HL-60 (cell line): ENCODE data around the gene LNPEP.
"Not testable (repeated sequence)": the region's sequence is repeated elsewhere in the genome, so short reads cannot be mapped to it uniquely, and the experiment has no call there.

Experiments
- DNase-seq, 2 experiments: peaks; one replicate each; pipeline ENCODE4 v3.0.0-alpha.2; 2010 to 2020; ENCODE audit warnings: low read depth in 1 of 2, low spot score in 1 of 2
- H3K27ac ChIP-seq: fragments of 250-450 bp; sonication (Bioruptor Pico); replicated peaks from 2 replicates; pipeline ENCODE4 v1.5.1; 2020; ENCODE audit warnings: mild to moderate bottlenecking, moderate library complexity
- H3K27me3 ChIP-seq: fragments of 250-450 bp; sonication (Bioruptor Pico); 2 replicates; pipeline ENCODE4 v1.5.1; 2021; ENCODE audit warnings: mild to moderate bottlenecking, moderate library complexity; ENCODE audit not compliant: insufficient read depth, poor library complexity, severe bottlenecking
- H3K4me3 ChIP-seq: replicated peaks from 2 replicates; pipeline ENCODE4 v1.5.1; 2011; ENCODE audit warnings: mild to moderate bottlenecking, control low read depth, low read length; ENCODE audit not compliant: insufficient read depth
- CTCF ChIP-seq: IDR thresholded peaks from one replicate; pipeline ENCODE4 v1.5.1; 2011; ENCODE audit warnings: low read length, control low read depth, inconsistent platforms; ENCODE audit not compliant: insufficient read depth
- GABPA ChIP-seq: IDR thresholded peaks from 2 replicates; pipeline ENCODE4 v1.6.1; 2012; ENCODE audit warnings: low read depth
- POLR2AphosphoS5 ChIP-seq: IDR thresholded peaks from 2 replicates; pipeline ENCODE4 v1.6.1; 2012; ENCODE audit warnings: low read depth
- REST ChIP-seq: IDR thresholded peaks from 2 replicates; pipeline ENCODE4 v1.6.1; 2012; ENCODE audit warnings: low read depth; ENCODE audit not compliant: insufficient replicate concordance
- SPI1 ChIP-seq: IDR thresholded peaks from 2 replicates; pipeline ENCODE4 v1.6.1; 2012; ENCODE audit warnings: low read depth, mild to moderate bottlenecking, borderline replicate concordance

LNPEP gene

GRCh38 chr5:97076098-97076497, 140.2 kb downstream of the LNPEP start:
- H3K27ac ChIP-seq: no peak overlapping the region
- H3K27me3 ChIP-seq: no peaks in the 10 kb centered on the region
- no peak overlapping the region for H3K4me3 ChIP-seq
- TF ChIP-seq CTCF: no peak
- no peak for TF ChIP-seq POLR2AphosphoS5
- no peak for TF ChIP-seq GABPA
- TF ChIP-seq REST: no peak
- no peak for TF ChIP-seq SPI1
- no peak for DNase-seq

- no peak for DNase-seq
- Histone ChIP-seq H3K27ac (no peak overlapping the region), H3K27me3 (no peaks in the 10 kb centered on the region), H3K4me3 (no peak overlapping the region)
- TF ChIP-seq SPI1 (no peak), POLR2AphosphoS5 (no peak), CTCF (no peak), GABPA (no peak), REST (no peak)
Observed at GRCh38 chr5:97077246-97077645, 141.4 kb downstream of the LNPEP start.

GRCh38 chr5:97078958-97079743, 143.3 kb downstream of the LNPEP start:
- TF ChIP-seq POLR2AphosphoS5 (no peak), CTCF (no peak), REST (no peak), SPI1 (no peak), GABPA (no peak)
- Histone ChIP-seq H3K27ac (no peak overlapping the region), H3K4me3 (no peak overlapping the region), H3K27me3 (no peaks in the 10 kb centered on the region)
- no peak for DNase-seq

GRCh38 chr5:97084782-97085458, 149.0 kb downstream of the LNPEP start:
- DNase-seq, H3K27me3 ChIP-seq, H3K27ac ChIP-seq, H3K4me3 ChIP-seq: not testable (repeated sequence)
